AG09309 (cell line): Measurements from ENCODE around the gene STYXL1.
"Not testable (repeated sequence)": the region's sequence is repeated elsewhere in the genome, so short reads cannot be mapped to it uniquely, and the experiment has no call there.

ENCODE experiments used
- DNase-seq: peaks from one replicate; pipeline ENCODE4 v3.0.0-alpha.2; 2010; ENCODE audit warnings: low read depth
- H3K4me3 ChIP-seq: 2 replicates; pipeline ENCODE4 v1.5.1; 2011; ENCODE audit warnings: mild to moderate bottlenecking, low read depth, low read length, moderate library complexity; ENCODE audit not compliant: control insufficient read depth
- TF ChIP-seq, protein P1 (sequence below): IDR thresholded peaks from 2 replicates; pipeline ENCODE4 v1.5.1; 2011; ENCODE audit warnings: mild to moderate bottlenecking, low read depth, low read length, inconsistent platforms; ENCODE audit not compliant: insufficient read depth, control insufficient read depth; ENCODE audit errors: missing control alignments

Gene STYXL1, protein sequence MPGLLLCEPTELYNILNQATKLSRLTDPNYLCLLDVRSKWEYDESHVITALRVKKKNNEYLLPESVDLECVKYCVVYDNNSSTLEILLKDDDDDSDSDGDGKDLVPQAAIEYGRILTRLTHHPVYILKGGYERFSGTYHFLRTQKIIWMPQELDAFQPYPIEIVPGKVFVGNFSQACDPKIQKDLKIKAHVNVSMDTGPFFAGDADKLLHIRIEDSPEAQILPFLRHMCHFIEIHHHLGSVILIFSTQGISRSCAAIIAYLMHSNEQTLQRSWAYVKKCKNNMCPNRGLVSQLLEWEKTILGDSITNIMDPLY

DNA sequence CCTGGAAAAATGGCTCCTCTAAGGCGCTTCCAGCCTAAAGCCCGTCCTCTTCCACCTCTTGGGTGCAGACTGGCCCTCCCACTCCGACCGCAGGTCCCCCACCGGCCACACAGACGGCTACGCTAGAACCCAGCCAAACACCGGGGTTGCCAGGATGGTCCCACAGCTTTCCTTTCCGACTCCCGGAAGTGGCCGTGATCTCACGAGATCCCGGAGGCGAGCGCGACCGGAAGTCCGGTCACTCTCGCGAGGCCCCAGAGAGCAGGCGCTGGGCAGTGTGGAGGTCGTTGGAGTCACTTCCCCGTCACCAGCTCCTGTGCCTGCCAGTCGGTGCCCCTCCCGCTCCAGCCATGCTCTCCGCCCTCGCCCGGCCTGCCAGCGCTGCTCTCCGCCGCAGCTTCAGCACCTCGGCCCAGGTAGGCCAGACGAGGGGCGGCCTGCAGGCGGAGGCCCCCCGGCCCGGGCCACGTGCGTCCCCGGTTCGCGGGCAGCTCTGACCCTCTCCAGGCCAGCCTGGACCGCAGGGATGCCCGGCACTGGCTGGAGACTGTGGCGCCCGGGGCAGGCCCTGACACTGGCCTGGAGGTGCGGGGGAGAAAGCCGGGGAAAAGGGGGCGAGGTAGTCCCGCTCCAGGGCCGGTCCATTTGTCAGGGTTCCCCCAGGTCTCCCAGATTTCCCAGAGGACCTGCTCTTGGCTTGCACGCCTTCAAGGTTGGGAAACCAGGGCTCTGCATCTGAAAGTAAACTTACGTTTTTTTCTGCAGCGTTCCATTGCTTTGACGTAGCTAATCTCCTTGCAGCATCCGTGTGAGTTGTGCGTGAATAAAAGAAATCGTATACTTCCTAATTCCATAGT is at the start of gene STYXL1, which contains the start of gene MDH2:
Gene STYXL1, minus strand, starts transcription at position 190 of the 857 bp plus-strand sequence. CDS start 17,477 bp downstream, outside the sequence.
Gene MDH2, plus strand, starts transcription at position 296 of the 857 bp plus-strand sequence. Its CDS starts 55 bp downstream, at position 351.
- TF ChIP-seq, protein P1, sequence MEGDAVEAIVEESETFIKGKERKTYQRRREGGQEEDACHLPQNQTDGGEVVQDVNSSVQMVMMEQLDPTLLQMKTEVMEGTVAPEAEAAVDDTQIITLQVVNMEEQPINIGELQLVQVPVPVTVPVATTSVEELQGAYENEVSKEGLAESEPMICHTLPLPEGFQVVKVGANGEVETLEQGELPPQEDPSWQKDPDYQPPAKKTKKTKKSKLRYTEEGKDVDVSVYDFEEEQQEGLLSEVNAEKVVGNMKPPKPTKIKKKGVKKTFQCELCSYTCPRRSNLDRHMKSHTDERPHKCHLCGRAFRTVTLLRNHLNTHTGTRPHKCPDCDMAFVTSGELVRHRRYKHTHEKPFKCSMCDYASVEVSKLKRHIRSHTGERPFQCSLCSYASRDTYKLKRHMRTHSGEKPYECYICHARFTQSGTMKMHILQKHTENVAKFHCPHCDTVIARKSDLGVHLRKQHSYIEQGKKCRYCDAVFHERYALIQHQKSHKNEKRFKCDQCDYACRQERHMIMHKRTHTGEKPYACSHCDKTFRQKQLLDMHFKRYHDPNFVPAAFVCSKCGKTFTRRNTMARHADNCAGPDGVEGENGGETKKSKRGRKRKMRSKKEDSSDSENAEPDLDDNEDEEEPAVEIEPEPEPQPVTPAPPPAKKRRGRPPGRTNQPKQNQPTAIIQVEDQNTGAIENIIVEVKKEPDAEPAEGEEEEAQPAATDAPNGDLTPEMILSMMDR = no peak
- peak; percentile 75 for DNase-seq

DNA sequence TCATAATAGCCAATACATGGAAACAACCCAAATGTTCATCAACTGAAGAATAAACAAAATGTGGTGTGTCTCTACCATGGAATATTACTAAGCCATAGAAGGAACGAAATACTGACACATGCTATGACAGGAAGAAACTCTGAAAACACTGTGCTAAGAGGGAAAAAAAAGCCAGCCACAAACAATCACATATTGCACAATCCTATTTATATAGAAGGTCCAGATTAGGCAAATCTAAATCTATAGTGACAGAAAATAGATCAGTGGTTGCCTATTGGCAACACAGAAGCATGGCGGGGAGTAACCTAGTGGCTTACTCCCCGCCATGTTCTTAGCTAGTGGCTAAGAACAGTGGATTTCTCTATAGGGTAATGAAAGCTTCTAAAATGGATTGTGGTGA is 48.1 kb upstream of the STYXL1 start:
- no peak for DNase-seq
- TF ChIP-seq, protein P1 = no peak
- no peak overlapping the region for H3K4me3 ChIP-seq

More for the DNA sequence above, at the start of gene STYXL1, which contains the start of gene MDH2:
- peak within 1 kb of the TSS; percentile 74 for H3K4me3 ChIP-seq

DNA sequence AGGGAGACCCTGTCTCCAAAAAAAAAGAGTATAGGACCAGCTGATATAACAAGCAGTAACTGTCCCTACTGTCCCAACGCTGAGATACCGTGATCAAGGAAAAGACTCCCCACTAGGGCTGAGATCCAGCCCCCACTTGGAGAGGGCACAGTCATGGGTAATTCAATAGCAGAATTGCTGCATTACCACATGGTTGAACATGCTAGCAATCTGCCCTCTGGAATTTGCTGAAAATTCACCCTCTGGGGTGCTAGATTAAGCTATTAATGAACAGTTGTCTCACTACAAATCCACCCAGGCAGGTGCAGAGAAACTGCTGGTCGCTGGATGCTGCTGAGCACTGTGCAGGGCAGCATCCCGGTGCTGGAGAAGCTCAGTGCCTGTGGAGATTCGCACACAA is 46.5 kb upstream of the STYXL1 start:
- H3K4me3 ChIP-seq, DNase-seq: not testable (repeated sequence)

DNA sequence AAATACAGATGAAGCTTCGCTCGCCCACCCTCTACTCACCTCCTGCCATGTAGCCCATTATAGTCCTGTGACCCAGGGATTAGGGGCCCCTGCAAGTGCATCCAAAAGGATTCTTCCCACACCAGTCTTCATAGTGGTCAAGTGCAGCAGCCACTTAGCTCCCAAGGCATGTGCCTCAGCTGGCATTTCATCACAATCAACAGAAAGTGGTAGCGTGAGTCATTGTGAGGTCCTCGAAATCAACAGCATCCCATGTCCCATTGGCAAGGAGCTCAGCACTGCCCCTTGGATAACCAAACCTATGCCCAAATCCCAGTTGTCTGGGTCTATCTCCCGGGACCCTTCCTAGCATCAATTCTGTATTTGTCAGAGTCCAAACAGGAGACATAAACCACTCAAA is 45.7 kb upstream of the STYXL1 start:
- DNase-seq, H3K4me3 ChIP-seq: not testable (repeated sequence)

DNA sequence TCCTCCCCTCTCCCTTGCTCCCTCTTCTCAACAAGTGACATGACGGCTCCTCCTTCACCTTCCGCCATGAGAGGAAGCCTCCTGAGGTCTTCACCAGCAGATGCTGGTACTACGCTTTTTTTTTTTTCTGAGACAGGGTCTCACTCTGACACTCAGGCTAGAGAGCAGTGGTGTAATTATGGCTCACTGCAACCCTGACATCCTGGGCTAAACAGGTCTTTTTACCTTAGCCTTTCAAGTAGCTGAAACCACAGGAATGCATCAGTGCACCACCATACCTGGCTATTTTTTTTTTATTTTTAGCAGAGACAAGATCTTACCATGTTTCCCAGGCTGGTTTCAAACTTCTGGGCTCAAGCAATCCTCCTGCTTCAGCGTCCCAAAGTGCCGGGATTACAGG is 43.7 kb upstream of the STYXL1 start:
- no peak for DNase-seq
- H3K4me3 ChIP-seq = no peak overlapping the region
- TF ChIP-seq, protein P1 = no peak

DNA sequence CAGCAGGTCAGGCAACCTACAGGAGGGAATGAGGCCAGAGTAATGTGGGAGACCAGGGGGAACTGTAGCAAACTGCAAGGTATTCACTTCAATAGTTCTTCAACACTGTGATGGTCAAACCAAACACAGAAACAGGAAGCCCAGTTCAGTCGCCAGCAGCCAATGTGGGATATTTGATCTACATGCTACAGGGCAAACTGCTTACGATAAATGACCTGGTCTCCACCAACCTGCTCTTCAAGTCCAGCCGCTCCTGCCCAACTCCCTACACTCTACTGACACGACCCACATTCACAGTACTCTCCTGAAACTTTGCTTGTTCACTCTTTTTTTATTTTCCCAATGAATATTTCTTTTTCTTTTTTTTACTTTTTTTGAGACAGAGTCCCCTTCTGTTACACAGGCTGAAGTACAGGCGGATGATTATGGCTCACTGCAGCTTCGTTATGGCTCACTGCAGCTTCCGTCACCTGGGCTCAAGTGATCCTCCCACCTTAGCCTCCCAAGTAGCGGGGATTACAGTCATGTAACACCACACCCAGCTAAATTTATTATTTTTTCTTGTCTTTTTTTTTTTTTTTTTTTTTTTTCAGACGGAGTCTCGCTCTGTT is 42.2 kb upstream of the STYXL1 start:
- no peak overlapping the region for H3K4me3 ChIP-seq
- TF ChIP-seq, protein P1 = no peak
- no peak for DNase-seq

DNA sequence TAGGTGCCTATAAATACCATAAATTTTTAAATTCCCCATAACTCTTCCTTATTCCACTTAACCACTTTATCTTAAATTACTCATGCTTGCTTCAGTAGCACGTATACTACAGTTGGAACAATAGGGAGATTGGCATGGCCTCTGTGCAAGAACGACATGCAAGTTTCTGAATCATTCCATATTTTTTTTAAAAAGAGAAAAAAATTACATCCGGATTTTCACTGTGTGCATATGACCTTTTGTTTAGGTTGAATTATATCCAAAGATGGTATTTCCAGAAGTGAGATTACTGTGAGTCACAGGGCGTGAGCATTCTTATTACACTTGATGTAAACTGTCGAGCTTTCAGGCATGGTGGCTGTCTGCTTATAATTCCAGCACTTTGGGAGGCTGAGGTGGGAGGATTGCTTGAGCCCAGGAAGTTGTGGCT is 39.6 kb upstream of the STYXL1 start:
- H3K4me3 ChIP-seq = not testable (repeated sequence)
- DNase-seq = peak; percentile 87

DNA sequence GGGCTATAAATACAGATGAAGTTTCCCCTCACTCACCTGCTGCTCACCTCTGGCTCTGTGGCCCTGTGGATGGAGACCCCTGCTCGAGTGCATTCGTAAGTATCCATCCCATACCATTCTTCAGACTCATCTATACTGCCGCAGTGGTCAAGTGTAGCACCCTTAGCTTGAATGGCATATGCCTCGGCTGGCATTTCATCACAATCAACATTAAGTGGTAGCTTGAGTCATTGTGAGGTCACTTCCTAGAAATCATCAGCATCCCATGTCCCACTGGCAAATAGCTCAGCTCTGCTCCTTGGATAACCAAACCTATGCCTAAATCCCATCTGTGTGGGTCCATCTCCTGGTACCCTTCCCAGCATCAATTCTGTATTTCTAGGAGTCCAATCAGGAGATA is 38.3 kb upstream of the STYXL1 start:
- no peak overlapping the region for H3K4me3 ChIP-seq
- TF ChIP-seq, protein P1 = no peak
- no peak for DNase-seq

DNA sequence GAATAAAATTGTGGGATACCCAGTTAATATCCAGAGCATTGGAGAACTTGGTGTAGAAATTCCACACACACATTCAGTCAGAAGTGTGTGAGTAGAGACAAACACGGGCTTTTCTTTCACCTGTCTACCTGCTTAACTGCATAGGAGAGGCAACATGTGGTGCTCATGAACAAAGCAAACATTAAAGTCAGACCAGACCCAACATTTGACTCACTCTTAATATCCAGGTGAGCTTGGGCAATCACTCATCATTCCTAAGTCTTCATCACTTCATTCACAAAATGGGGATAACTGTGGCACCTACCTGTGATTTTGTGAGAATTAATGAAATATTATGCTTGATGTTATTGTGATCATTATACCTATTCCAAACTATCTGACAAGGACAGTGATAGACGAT is 36.3 kb upstream of the STYXL1 start:
- DNase-seq, H3K4me3 ChIP-seq: not testable (repeated sequence)
